Measurements from ENCODE around the gene TNK2.

GRCh38 chr3:195829897-195830254, 78.5 kb downstream of the TNK2 start:
- TF ChIP-seq POLR2A (IDR thresholded peaks at IDR 0.05; ENCODE audit: low read length) (no peak), GATA1 (IDR thresholded peaks at IDR 0.05; ENCODE audit: low read depth, low read length) (no peak)
